SK-N-SH treated with all-trans-retinoic acid at 6 μM for 48 hours (cell line): ENCODE measurements around the gene STAC2.

ENCODE experiments used
- ISL1 ChIP-seq: fragments of 250-450 bp; sonication (Bioruptor Pico); IDR thresholded peaks from 2 replicates; pipeline ENCODE4 v2.1.2; 2022; ENCODE audit warnings: mild to moderate bottlenecking, moderate library complexity
- SNAI2 ChIP-seq: fragments of 250-450 bp; sonication (Bioruptor Pico); IDR thresholded peaks from 2 replicates; pipeline ENCODE4 v1.5.0; 2020; ENCODE audit warnings: mild to moderate bottlenecking, moderate library complexity

DNA sequence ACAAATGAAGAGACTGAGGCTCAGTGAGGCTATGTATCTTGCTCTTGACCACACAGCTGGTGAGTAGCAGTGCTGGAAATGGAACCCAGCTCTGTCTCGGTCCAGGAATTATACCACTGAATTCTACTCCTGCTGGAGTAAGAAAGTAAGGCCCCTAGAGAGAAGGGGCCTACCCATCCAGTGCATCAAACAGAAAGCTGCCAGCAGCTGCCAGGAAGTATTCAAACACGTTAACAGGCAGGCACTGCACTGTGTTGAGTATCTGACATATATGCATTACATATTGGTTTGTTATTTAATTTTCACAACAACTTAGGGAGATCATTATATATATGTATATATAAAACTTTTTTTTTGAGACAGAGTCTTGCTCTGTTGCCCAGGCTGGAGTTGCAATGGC, 63.8 kb downstream of the STAC2 start:
- TF ChIP-seq SNAI2 (no peak), ISL1 (CRISPR knock-in tag) (no peak)
